Medulla oblongata (tissue), 1 donor: ENCODE results near the gene MFAP1.

Source experiments
- DNase-seq: peaks from one replicate; pipeline ENCODE4 v3.0.0-alpha.2; 2015; ENCODE audit errors: extremely low spot score

MFAP1 gene

GRCh38 chr15:43776101-43776717, 48.3 kb downstream of the MFAP1 start:
- no peak for DNase-seq

- DNase-seq = no peak
Observed at GRCh38 chr15:43775411-43775965, 49.0 kb downstream of the MFAP1 start.

- no peak for DNase-seq
Observed at GRCh38 chr15:43774062-43774461, 50.4 kb downstream of the MFAP1 start.

- no peak for DNase-seq
Observed at GRCh38 chr15:43772624-43773023, 51.9 kb downstream of the MFAP1 start.

- DNase-seq = no peak
Observed at GRCh38 chr15:43771816-43772215, 52.7 kb downstream of the MFAP1 start.

GRCh38 chr15:43769584-43770228, 54.8 kb downstream of the MFAP1 start:
- DNase-seq = peak; percentile 66

- DNase-seq = no peak
Observed at GRCh38 chr15:43763819-43764446, 60.6 kb downstream of the MFAP1 start.

GRCh38 chr15:43762824-43763223, 61.7 kb downstream of the MFAP1 start:
- no peak for DNase-seq
